B cell (primary cell): ENCODE data around the gene C12orf60. TPM values are rescaled to one million over a fixed set of nuclear protein-coding genes. Genes with fewer than 3 reads are reported as not detected.

Experiments used
- ATAC-seq: fragments of 200-7000 bp; cut with Tn5 transposase; one replicate; pipeline ENCODE4 v1.10.0; 2021; ENCODE audit warnings: low read depth, mild to moderate bottlenecking, moderate number of reproducible peaks, moderate library complexity
- CTCF ChIA-PET: fragments of 350-600 bp; sonication (Branson Sonifier 250); formaldehyde crosslinking; loops from one replicate; lab custom pipeline; 2021; ENCODE audit warnings: antibody characterized with exemption, inconsistent platforms; lab: Charles Lee
- POLR2A ChIA-PET: fragments of 350-600 bp; sonication (Branson Sonifier 250); formaldehyde crosslinking; loops from one replicate; lab custom pipeline; 2021; ENCODE audit warnings: antibody characterized with exemption; lab: Charles Lee
- DNase-seq: peaks from one replicate; pipeline ENCODE4 v3.0.0; 2013
- H2AFZ ChIP-seq: 2 replicates; pipeline ENCODE4 v1.6.1; 2012; ENCODE audit warnings: mild to moderate bottlenecking, low read depth, low read length; ENCODE audit not compliant: insufficient read depth, poor library complexity, severe bottlenecking
- H3K27ac ChIP-seq, 2 donors: 1 replicate in 1 of 2; 2 replicates in 1 of 2; pipeline ENCODE4 v1.5.1; 2012 to 2013; ENCODE audit warnings: low read length in 2 of 2, mild to moderate bottlenecking in 2 of 2, moderate library complexity in 1 of 2
- H3K27me3 ChIP-seq, 4 experiments: fragments of 200-600 bp in 1 of 4; sonication (generic) in 1 of 4; replicated peaks in 1 of 4; 1 replicate in 2 of 4; 2 replicates in 2 of 4; pipeline versions ENCODE4 v1.6.1 to v1.7.0; 2013 to 2016; ENCODE audit warnings: low read length in 3 of 4, mild to moderate bottlenecking in 2 of 4, mixed read lengths in 1 of 4, moderate library complexity in 1 of 4; ENCODE audit not compliant: insufficient read depth in 4 of 4, control insufficient read depth in 3 of 4; ENCODE audit errors: control extremely low read depth in 1 of 4
- H3K36me3 ChIP-seq, 2 experiments: replicated peaks in 1 of 2; 1 replicate in 1 of 2; 2 replicates in 1 of 2; pipeline versions ENCODE4 v1.6.1 to v1.7.1; 2013; ENCODE audit warnings: low read length in 1 of 2; ENCODE audit not compliant: insufficient read depth in 2 of 2, control insufficient read depth in 1 of 2; ENCODE audit errors: control extremely low read depth in 1 of 2, extremely low read depth in 1 of 2
- H3K4me1 ChIP-seq, 2 donors: fragments of 200-600 bp in 1 of 2; sonication (generic) in 1 of 2; 1 replicate in 1 of 2; 2 replicates in 1 of 2; pipeline versions ENCODE4 v1.5.1 to v1.6.1; 2013 to 2017; ENCODE audit warnings: low read length in 2 of 2; ENCODE audit not compliant: control insufficient read depth in 2 of 2, insufficient read depth in 2 of 2
- H3K4me2 ChIP-seq: replicated peaks from 2 replicates; pipeline ENCODE3; 2012; ENCODE audit warnings: mild to moderate bottlenecking, low read depth, low read length; ENCODE audit not compliant: poor library complexity, severe bottlenecking
- H3K4me3 ChIP-seq, 5 experiments: fragments of 200-600 bp in 1 of 5; sonication (generic) in 1 of 5; 1 replicate in 3 of 5; 2 replicates in 2 of 5; pipeline versions ENCODE4 v1.5.1 to v1.7.0; 2011 to 2016; ENCODE audit warnings: low read length in 4 of 5, mild to moderate bottlenecking in 4 of 5, low read depth in 2 of 5, control low read depth in 1 of 5, moderate library complexity in 1 of 5; ENCODE audit not compliant: insufficient read depth in 1 of 5; ENCODE audit errors: control extremely low read depth in 1 of 5, extremely low read depth in 1 of 5
- H3K79me2 ChIP-seq: fragments of 200-600 bp; sonication (generic); one replicate; pipeline ENCODE4 v1.6.0; 2016; ENCODE audit warnings: low read length; ENCODE audit not compliant: control insufficient read depth, insufficient read depth
- H3K9ac ChIP-seq: fragments of 200-600 bp; sonication (generic); 2 replicates; pipeline ENCODE4 v1.6.1; 2017; ENCODE audit warnings: mild to moderate bottlenecking, low read length, moderate library complexity
- H3K9me3 ChIP-seq, 3 donors: one replicate each; pipeline versions ENCODE4 v1.6.1 to v1.7.1; 2013; ENCODE audit warnings: low read length in 2 of 3; ENCODE audit not compliant: control insufficient read depth in 2 of 3, insufficient read depth in 1 of 3; ENCODE audit errors: control extremely low read depth in 1 of 3
- H4K20me1 ChIP-seq: 2 replicates; pipeline ENCODE4 v1.6.0; 2012; ENCODE audit warnings: mild to moderate bottlenecking, low read length; ENCODE audit not compliant: insufficient read depth, control insufficient read depth, poor library complexity, severe bottlenecking
- H3K27ac Mint-ChIP-seq: one replicate; pipeline ENCODE4 v1.8.0; 2021; ENCODE audit warnings: mixed read lengths
- H3K27me3 Mint-ChIP-seq: one replicate; pipeline ENCODE4 v1.8.0; 2021; ENCODE audit warnings: mixed read lengths
- H3K4me1 Mint-ChIP-seq: one replicate; pipeline ENCODE4 v1.8.0; 2021; ENCODE audit warnings: mixed read lengths
- H3K4me3 Mint-ChIP-seq: one replicate; pipeline ENCODE4 v1.8.0; 2021; ENCODE audit warnings: mixed read lengths
- H3K9me3 Mint-ChIP-seq: one replicate; pipeline ENCODE4 v1.8.0; 2022; ENCODE audit warnings: mixed read lengths; ENCODE audit not compliant: insufficient read depth
- CTCF ChIP-seq: fragments of 200-600 bp; IDR thresholded peaks from one replicate; pipeline ENCODE4 v1.8.0; 2022; ENCODE audit warnings: antibody characterized with exemption, mild to moderate bottlenecking
- EZH2 ChIP-seq: IDR thresholded peaks from 2 replicates; pipeline ENCODE4 v1.6.1; 2012; ENCODE audit warnings: borderline replicate concordance, low read depth, mild to moderate bottlenecking, moderate library complexity, low read length; ENCODE audit not compliant: insufficient read depth, poor library complexity, severe bottlenecking
- WGBS: methylation state at CpG from one replicate; pipeline ENCODE4 v1.1.5; 2013; ENCODE audit warnings: missing lambda C conversion rate; ENCODE audit not compliant: insufficient coverage; 5-methylcytosine and 5-hydroxymethylcytosine counted together
- intact Hi-C: fragments of 100-400 bp; cut with micrococcal nuclease; formaldehyde crosslinking; loops from one replicate; pipeline ENCODE4 v1.10.0; 2022
- polyA plus RNA-seq: library from polyadenylated mRNA; depleted of rRNA; stranded (reverse); fragments of >200 nt; gene quantifications from 2 replicates; pipeline ENCODE4 v1.2.3, GENCODE V29; 2012
- total RNA-seq, 2 donors: library from RNA; stranded (reverse); fragments of 120-200 nt in 1 of 2; gene quantifications; 1 replicate in 1 of 2; 2 replicates in 1 of 2; pipeline versions ENCODE4 v1.2.3 to v1.2.4, GENCODE V29; 2013 to 2022

The C12orf60 gene
- total and polyA plus RNA-seq, 2 donors (not counting 1 experiment from before 2014, with no cell fraction given), result 0.25 to 1.2 TPM

GRCh38 chr12:14842315-14842714, 38.8 kb downstream of the C12orf60 start:
- ChIA-PET CTCF (interaction anchor here (1.2 to 7.2 kb wide), 3 partner anchors 8 to 153 kb away, joined by 3 to 192 read pairs (median 4); no protein-coding TSS in a partner anchor), POLR2A (no interaction called here)
- H3K27me3 ChIP-seq, result no peaks in the 10 kb centered on the region
- intact Hi-C loops, result no loop called here
- peaks cover 12% of the 10 kb centered on the region for H3K27me3 Mint-ChIP-seq
- no peaks in the 10 kb centered on the region for H3K9me3 ChIP-seq
- no peaks in the 10 kb centered on the region for H3K9me3 Mint-ChIP-seq
- no peak for ATAC-seq
- H3K4me1 ChIP-seq, result peaks cover 0 to 4% of the 10 kb centered on the region in 2 donors
- H3K4me2 ChIP-seq, result no peak overlapping the region
- TF ChIP-seq CTCF (no peak), EZH2 (no peak)
- no peak overlapping the region for H3K4me3 ChIP-seq
- H3K27ac Mint-ChIP-seq, result no peak overlapping the region
- no peak for DNase-seq
- WGBS, result no CpG with 5 or more reads among the region's 3 CpGs
- no peaks in the 10 kb centered on the region for H3K36me3 ChIP-seq
- H3K4me3 Mint-ChIP-seq, result no peak overlapping the region
- H3K27ac ChIP-seq, result no peak overlapping the region
- peaks cover 9% of the 10 kb centered on the region for H3K4me1 Mint-ChIP-seq
- no peaks in the 10 kb centered on the region for H4K20me1 ChIP-seq
- no peak overlapping the region for H3K9ac ChIP-seq
- H3K79me2 ChIP-seq, result no peaks in the 10 kb centered on the region
- H2AFZ ChIP-seq, result no peak overlapping the region

GRCh38 chr12:14843425-14843887, 40.0 kb downstream of the C12orf60 start, which contains the start of gene ART4:
TSS of gene ART4 (minus strand) at chr12:14843526. CDS start at chr12:14843113, 413 bp downstream.
- Mint-ChIP-seq H3K27ac (no peak within 1 kb of the TSS), H3K27me3 (peaks cover 9% of the 10 kb centered on the region), H3K9me3 (no peaks in the 10 kb centered on the region), H3K4me1 (peaks cover 9% of the 10 kb centered on the region), H3K4me3 (no peak within 1 kb of the TSS)
- Histone ChIP-seq H3K9ac (no peak within 1 kb of the TSS), H3K27me3 (no peaks in the 10 kb centered on the region), H3K4me2 (no peak within 1 kb of the TSS), H2AFZ (no peak within 1 kb of the TSS), H3K79me2 (no peaks in the 10 kb centered on the region), H3K4me1 (peaks cover 0 to 4% of the 10 kb centered on the region in 2 donors), H3K4me3 (no peak within 1 kb of the TSS), H4K20me1 (no peaks in the 10 kb centered on the region), H3K36me3 (no peaks in the 10 kb centered on the region), H3K9me3 (no peaks in the 10 kb centered on the region), H3K27ac (no peak within 1 kb of the TSS)
- intact Hi-C loops, result no loop called here
- POLR2A ChIA-PET, result no interaction called here
- no peak for TF ChIP-seq EZH2
- TF ChIP-seq CTCF, result no peak
- CTCF ChIA-PET, result interaction anchor here (1.2 to 7.2 kb wide), 3 partner anchors 9 to 378 kb away, joined by 3 to 192 read pairs (median 4); partner anchors contain the start of gene RERG
- ATAC-seq (no peak), DNase-seq (no peak)
- 93% methylated on average over 10 of the region's 10 CpGs for WGBS
